ENCODE measurements around the gene REXO5. TPM values are rescaled to one million over a fixed set of nuclear protein-coding genes. Genes with fewer than 3 reads are reported as not detected.
"Not testable (repeated sequence)": the region's sequence is repeated elsewhere in the genome, so short reads cannot be mapped to it uniquely, and the experiment has no call there.

REXO5 gene
- total RNA-seq, 2 donors from 2014 or later = 16.5 to 23.8 TPM

DNA sequence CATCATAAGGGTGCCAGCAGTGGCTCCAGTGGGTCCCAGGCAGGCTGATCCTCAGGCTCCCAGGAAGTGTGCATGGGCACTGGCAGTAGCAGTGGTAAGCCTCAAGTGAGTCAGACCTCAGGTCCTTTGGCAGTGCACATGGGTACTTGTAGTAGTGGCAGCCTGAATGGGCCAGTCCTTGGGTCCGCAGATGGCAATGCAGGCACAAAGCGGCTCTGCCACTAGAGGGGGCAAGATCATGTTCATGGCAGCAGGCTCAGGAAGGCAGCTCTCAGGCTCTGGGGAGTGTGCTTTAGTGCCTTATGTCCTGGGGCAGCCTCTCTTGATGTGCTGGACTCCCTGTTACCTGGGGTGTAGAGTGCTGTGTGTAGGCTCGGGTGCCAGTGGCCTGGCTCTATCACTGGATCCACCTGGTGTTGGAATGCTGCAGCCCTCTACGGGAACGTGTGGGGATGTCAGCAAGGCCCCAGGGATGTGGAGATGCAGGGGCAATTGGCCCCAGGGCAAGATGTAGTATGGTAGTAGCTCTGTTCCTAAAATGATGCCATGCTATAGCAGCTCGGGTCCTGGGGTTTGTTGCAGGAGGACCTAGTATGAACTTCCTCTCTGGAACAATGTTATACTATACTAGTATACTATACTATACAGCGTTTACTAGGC lies 31.5 kb upstream of the REXO5 start:
- H3K9me3 Mint-ChIP-seq = no peaks in the 10 kb centered on the region
- H3K27ac Mint-ChIP-seq = no peak overlapping the region
- ATAC-seq (replicated peaks in 1 of 2) (peak; percentile 77 to 81), DNase-seq (peak; percentile 63 to 67)
- no peaks in the 10 kb centered on the region for H3K4me1 Mint-ChIP-seq (ENCODE audit: low read depth)
- H3K36me3 Mint-ChIP-seq (ENCODE audit: insufficient read depth in 2 of 2) = no peaks in the 10 kb centered on the region
- no peaks in the 10 kb centered on the region for H3K27me3 Mint-ChIP-seq (ENCODE audit: low read depth)
- H3K4me3 Mint-ChIP-seq = no peak overlapping the region

DNA sequence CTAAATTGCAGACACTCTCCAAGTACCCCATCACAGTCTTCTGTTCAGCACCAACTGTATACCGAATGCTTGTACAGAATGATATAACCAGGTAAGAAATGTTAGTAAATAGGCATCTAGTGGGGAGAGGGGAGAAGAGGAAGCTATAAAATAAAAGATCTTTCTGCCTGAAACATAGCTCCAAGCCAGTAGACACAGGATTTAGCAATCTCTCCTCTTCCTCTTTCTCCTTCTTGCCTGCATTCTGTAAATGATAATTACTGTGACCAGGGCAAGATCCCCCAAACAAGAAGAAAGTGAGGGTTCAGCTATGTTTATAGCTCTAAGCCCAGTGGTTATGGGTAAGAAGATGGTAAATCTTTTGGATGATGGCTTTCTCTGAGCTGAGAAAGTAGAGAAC lies 24.6 kb upstream of the REXO5 start:
- Mint-ChIP-seq H3K9me3 (no peaks in the 10 kb centered on the region), H3K27ac (no peak overlapping the region), H3K4me3 (no peak overlapping the region), H3K27me3 (ENCODE audit: low read depth) (no peaks in the 10 kb centered on the region), H3K4me1 (ENCODE audit: low read depth) (no peaks in the 10 kb centered on the region), H3K36me3 (ENCODE audit: insufficient read depth in 2 of 2) (peaks cover 0 to 1% of the 10 kb centered on the region in 2 donors)
- ATAC-seq (replicated peaks in 1 of 2) (no peak), DNase-seq (no peak)

DNA sequence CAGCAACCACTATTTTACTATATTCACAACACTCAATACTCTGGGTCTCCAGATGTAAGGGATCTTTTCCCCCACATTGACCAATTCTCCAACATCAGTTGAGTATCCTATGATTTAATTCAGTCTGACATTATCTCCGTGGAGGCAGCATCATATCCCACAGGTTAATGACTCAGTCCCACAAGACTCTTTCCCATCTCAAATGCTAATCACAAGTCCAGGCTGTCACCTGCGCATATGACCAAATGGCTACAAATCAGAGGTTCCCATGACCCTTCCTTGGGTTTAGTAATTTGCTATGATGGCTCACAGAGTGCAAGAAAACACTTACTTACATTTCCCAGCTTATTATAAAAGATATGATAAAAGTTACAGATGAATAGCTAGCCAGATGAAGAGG lies 23.9 kb upstream of the REXO5 start:
- H3K4me3 Mint-ChIP-seq = no peak overlapping the region
- H3K27ac Mint-ChIP-seq = no peak overlapping the region
- no peak for ATAC-seq (replicated peaks in 1 of 2)
- H3K4me1 Mint-ChIP-seq (ENCODE audit: low read depth) = no peaks in the 10 kb centered on the region
- H3K27me3 Mint-ChIP-seq (ENCODE audit: low read depth) = no peaks in the 10 kb centered on the region
- no peak for DNase-seq
- H3K36me3 Mint-ChIP-seq (ENCODE audit: insufficient read depth in 2 of 2) = peaks cover 0 to 1% of the 10 kb centered on the region in 2 donors
- no peaks in the 10 kb centered on the region for H3K9me3 Mint-ChIP-seq

DNA sequence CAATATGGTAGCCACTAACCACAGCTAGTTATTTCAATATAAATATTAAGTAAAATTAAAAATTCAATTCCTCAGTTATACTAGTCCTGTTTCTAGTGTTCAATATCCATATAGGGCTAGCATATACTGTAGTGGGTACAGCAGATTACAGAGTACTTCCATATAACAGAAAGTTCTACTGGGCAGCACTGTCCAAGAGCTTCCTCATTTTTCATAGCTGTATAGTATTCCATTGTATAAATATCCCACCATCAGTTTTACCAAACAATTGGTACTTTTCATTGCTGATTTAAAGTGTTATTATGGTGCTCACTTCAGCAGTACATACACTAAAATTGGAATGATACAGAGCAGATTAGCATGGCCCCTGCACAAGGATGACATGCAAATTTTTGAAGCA lies 22.1 kb upstream of the REXO5 start:
- no peaks in the 10 kb centered on the region for H3K9me3 Mint-ChIP-seq
- peaks cover 0 to 1% of the 10 kb centered on the region in 2 donors for H3K36me3 Mint-ChIP-seq (ENCODE audit: insufficient read depth in 2 of 2)
- no peak overlapping the region for H3K27ac Mint-ChIP-seq
- no peak for ATAC-seq (replicated peaks in 1 of 2)
- DNase-seq = no peak
- no peaks in the 10 kb centered on the region for H3K27me3 Mint-ChIP-seq (ENCODE audit: low read depth)
- H3K4me1 Mint-ChIP-seq (ENCODE audit: low read depth) = no peaks in the 10 kb centered on the region
- H3K4me3 Mint-ChIP-seq = no peak overlapping the region

DNA sequence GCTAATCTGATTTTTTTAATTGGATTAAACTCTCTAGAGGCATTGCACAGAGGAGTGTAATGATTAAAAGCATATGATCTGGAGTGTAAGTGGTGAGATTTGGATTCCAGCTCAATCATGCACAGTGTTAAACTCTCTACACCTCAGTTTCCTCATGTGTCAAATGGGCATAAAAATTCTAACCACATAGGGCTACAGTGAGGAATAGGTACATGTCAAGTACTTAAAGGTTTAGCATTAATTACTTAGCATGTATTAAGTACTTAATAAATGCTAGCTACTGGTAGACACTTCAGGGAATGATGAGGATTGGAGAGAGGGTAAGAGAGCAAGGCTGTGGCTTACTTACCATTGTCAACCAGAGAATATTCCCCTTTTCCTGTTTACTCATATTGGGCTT lies 17.2 kb upstream of the REXO5 start:
- Mint-ChIP-seq H3K4me1 (ENCODE audit: low read depth) (no peaks in the 10 kb centered on the region), H3K27ac (no peak overlapping the region), H3K4me3 (no peak overlapping the region), H3K27me3 (ENCODE audit: low read depth) (no peaks in the 10 kb centered on the region), H3K9me3 (no peaks in the 10 kb centered on the region), H3K36me3 (ENCODE audit: insufficient read depth in 2 of 2) (no peaks in the 10 kb centered on the region)
- no peak for DNase-seq
- ATAC-seq (replicated peaks in 1 of 2) = no peak

DNA sequence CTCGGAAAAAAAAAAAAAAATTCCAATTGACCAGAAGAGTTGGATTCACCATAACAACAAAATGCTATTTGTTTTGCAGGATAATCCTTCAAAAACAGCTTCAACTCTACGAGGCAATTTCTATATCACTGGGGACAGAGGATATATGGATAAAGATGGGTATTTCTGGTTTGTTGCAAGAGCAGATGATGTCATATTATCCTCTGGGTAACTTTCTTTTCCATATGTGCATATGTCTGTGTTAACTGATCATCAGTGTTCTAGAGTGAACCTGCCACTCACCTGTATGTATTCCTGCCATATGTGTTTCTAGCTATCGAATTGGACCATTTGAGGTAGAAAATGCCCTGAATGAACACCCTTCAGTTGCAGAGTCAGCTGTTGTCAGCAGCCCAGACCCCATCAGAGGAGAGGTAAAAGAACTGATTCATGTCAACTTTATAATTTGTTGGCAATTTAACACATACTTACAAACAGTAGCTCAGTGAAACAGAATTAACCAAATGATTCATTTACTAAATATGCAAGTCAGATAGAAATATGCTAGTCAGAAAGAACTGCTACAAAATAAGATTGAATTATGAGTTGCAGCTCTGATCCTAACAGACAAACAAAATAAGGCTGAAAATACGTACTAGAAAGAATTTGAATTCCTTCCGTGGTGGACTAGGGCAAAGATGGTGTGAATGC lies 14.3 kb upstream of the REXO5 start:
- DNase-seq = no peak
- no peaks in the 10 kb centered on the region for H3K4me1 Mint-ChIP-seq (ENCODE audit: low read depth)
- H3K27me3 Mint-ChIP-seq (ENCODE audit: low read depth) = no peaks in the 10 kb centered on the region
- H3K9me3 Mint-ChIP-seq = no peaks in the 10 kb centered on the region
- ATAC-seq (replicated peaks in 1 of 2) = no peak
- no peaks in the 10 kb centered on the region for H3K36me3 Mint-ChIP-seq (ENCODE audit: insufficient read depth in 2 of 2)
- no peak overlapping the region for H3K27ac Mint-ChIP-seq
- H3K4me3 Mint-ChIP-seq = no peak overlapping the region

DNA sequence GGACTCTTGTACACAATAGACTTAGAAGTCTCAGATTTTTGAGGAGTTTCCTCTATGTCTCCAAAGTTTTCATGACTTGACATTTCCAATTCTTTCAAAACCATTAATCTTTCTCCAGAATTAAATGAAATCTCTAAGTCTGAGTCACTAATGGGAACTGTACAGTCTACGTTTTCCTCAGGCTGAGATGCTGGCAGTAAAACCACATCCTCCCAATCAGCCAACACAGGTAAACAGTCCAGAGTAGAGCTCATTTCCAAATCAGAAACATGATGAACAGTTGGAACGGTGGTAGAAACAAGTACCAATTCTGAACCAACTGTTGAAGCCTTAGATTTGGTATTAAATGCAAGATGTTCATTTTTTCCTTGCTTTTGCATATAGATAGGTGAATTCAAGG lies 8.0 kb upstream of the REXO5 start:
- no peak for DNase-seq
- Mint-ChIP-seq H3K4me1 (ENCODE audit: low read depth) (peaks cover 8% of the 10 kb centered on the region), H3K27ac (no peak overlapping the region), H3K27me3 (ENCODE audit: low read depth) (no peaks in the 10 kb centered on the region), H3K9me3 (no peaks in the 10 kb centered on the region), H3K36me3 (ENCODE audit: insufficient read depth in 2 of 2) (peaks cover 4 to 8% of the 10 kb centered on the region in 2 donors), H3K4me3 (no peak overlapping the region)
- ATAC-seq (replicated peaks in 1 of 2) = no peak

DNA sequence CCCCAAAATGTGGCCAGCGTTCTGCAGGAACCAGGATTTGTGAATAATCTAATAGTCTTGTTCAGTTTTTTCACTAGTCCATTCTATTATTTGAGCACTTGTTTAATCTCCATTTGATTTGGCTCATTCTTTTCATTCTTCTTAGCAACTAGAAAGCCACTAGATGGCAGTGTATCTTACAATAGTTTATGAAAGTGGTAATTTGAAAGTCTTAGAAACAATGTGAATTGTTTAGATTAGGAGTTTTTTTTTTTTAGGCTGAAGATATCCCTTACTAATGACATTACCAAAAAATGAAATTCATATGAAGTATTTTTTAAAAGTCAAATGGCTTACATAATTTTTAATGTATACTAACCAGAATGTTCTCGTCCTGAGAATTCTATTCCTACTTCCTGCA lies 6.7 kb upstream of the REXO5 start:
- Mint-ChIP-seq H3K4me1 (ENCODE audit: low read depth) (peaks cover 8% of the 10 kb centered on the region), H3K27me3 (ENCODE audit: low read depth) (no peaks in the 10 kb centered on the region), H3K27ac (no peak overlapping the region), H3K36me3 (ENCODE audit: insufficient read depth in 2 of 2) (peaks cover 4 to 8% of the 10 kb centered on the region in 2 donors), H3K4me3 (no peak overlapping the region), H3K9me3 (no peaks in the 10 kb centered on the region)
- no peak for DNase-seq
- ATAC-seq (replicated peaks in 1 of 2) = no peak

DNA sequence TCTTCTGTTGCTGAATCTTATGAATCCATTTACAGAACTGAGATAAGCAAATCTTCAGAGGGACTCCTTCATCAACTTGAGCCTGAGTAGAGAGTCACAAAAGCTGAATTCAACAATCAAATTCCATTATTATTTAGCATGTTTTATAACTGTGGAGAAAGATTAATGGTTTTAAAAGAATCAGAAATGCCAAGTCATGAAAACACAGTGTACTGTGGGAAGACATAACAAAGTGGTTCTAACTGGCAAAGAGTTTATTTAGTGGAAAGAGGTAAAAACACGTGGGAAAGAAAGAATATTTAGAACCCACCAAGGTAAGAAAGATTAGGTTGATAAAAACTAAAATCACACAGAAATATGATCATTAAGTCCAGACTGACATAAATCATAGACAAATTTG lies 5.0 kb upstream of the REXO5 start:
- Mint-ChIP-seq H3K36me3 (ENCODE audit: insufficient read depth in 2 of 2) (peaks cover 4 to 8% of the 10 kb centered on the region in 2 donors), H3K4me3 (no peak overlapping the region), H3K9me3 (no peaks in the 10 kb centered on the region), H3K4me1 (ENCODE audit: low read depth) (peaks cover 14% of the 10 kb centered on the region), H3K27ac (no peak overlapping the region), H3K27me3 (ENCODE audit: low read depth) (no peaks in the 10 kb centered on the region)
- ATAC-seq (replicated peaks in 1 of 2) (no peak), DNase-seq (no peak)

DNA sequence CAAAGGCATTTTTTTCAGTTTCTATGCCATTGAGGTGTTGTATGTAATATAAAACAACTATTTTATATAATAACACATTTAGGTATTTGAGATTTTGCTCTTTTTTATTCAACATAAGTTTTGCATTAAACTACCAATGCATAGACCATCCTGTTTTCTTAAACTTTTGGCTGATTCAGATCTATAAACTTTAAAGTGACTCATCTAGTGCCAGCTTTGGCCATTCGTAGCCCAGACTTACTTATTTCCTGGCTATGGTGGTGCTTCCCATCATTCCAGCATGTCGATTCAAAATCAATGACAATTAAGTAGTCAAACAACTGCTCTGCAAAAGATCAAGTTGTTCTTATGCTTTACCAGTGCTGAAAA lies 3.2 kb upstream of the REXO5 start:
- ATAC-seq (replicated peaks in 1 of 2) (no peak), DNase-seq (no peak)
- Mint-ChIP-seq H3K27me3 (ENCODE audit: low read depth) (no peaks in the 10 kb centered on the region), H3K27ac (no peak overlapping the region), H3K4me1 (ENCODE audit: low read depth) (peaks cover 27% of the 10 kb centered on the region), H3K9me3 (no peaks in the 10 kb centered on the region), H3K36me3 (ENCODE audit: insufficient read depth in 2 of 2) (peaks cover 3 to 13% of the 10 kb centered on the region in 2 donors), H3K4me3 (no peak overlapping the region)

DNA sequence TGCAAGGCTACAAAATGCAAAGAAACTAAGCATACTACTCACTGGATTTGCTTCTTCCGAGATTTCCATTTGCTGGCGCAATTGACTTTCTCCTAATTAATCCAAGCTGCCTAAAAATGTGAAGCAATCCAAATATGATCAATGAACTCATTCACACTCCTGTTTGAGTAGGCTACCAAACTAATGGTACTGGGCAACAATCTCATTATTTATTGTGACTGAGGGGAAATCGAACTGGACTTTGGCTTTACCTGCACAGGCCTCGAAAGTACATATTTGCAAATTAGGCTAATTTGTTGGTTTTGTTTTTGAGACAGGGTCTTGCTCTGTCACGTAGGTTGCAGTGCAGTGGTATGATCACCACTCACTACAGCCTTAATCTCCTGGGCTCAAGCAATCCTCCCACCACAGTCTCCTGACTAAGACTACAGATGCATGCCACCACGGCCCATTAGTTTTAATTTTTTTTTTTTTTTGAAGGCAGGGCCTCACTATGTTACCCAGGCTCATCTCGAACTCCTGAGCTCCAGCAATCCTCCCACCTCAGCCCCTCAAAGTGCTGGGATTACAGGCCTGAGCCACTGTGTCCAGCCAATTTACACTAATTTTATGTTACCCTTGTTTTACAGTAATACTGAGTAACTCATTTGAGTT lies 2.6 kb upstream of the REXO5 start:
- DNase-seq (no peak), ATAC-seq (replicated peaks in 1 of 2) (no peak)
- no peaks in the 10 kb centered on the region for H3K27me3 Mint-ChIP-seq (ENCODE audit: low read depth)
- peaks cover 26% of the 10 kb centered on the region for H3K4me1 Mint-ChIP-seq (ENCODE audit: low read depth)
- no peaks in the 10 kb centered on the region for H3K9me3 Mint-ChIP-seq
- no peak overlapping the region for H3K27ac Mint-ChIP-seq
- no peak overlapping the region for H3K4me3 Mint-ChIP-seq
- H3K36me3 Mint-ChIP-seq (ENCODE audit: insufficient read depth in 2 of 2) = peaks cover 3 to 13% of the 10 kb centered on the region in 2 donors

DNA sequence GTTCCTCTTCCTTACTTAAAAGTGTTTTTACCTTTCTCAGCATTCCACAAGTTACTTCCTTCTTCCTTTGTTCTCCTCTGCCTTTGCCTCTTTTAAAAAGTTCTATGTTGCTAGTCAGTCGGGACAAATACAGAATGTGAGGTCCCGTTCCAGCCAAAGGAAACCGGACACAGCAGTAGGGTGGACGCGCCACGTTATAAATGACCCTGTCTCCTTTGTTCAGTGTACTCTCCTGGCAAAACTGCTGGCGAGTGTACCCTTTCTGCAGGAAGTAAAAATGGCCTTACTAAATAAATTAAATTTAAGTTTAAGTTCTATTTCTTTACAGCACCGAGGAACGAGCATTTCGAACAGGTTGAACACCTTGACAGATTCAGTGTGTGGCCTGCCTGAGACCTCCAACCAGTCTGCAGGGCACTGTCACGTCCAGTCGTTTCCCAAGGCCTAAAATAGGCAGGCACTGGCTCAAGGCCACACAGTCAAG lies 601 bp upstream of the REXO5 start:
- peaks cover 21% of the 10 kb centered on the region for H3K4me1 Mint-ChIP-seq (ENCODE audit: low read depth)

DNA sequence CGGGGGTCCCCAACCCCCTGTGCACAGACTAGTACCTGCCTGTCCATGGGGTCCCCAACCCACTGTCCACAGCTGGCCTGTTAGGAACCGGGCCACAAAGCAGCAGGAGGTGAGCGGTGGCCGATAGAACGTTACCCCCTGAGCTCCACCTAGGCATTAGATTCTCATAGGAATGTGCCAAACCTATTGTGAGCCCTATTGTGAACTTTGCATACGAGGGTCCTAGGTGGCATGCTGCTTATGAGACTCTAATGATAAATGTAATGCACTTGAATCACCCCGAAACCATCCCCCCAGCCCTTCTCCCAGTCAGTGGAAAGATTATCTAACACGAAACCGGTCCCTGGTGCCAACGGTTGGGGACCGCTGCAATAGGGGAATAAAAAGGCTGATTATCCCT lies 1.5 kb downstream of the REXO5 start:
- peak overlapping the region; percentile 79 for H3K27ac Mint-ChIP-seq
- no peaks in the 10 kb centered on the region for H3K9me3 Mint-ChIP-seq
- H3K4me1 Mint-ChIP-seq (ENCODE audit: low read depth) = peaks cover 21% of the 10 kb centered on the region
- H3K36me3 Mint-ChIP-seq (ENCODE audit: insufficient read depth in 2 of 2) = peaks cover 1 to 8% of the 10 kb centered on the region in 2 donors
- no peak for DNase-seq
- no peaks in the 10 kb centered on the region for H3K27me3 Mint-ChIP-seq (ENCODE audit: low read depth)
- ATAC-seq (replicated peaks in 1 of 2) = no peak
- H3K4me3 Mint-ChIP-seq = peak overlapping the region; percentile 98 to 99

More for the DNA sequence above, 601 bp upstream of the REXO5 start:
- not testable (repeated sequence) for DNase-seq; H3K9me3 Mint-ChIP-seq; ATAC-seq (replicated peaks in 1 of 2); H3K36me3 Mint-ChIP-seq (ENCODE audit: insufficient read depth in 2 of 2); H3K27me3 Mint-ChIP-seq (ENCODE audit: low read depth)
- peak overlapping the region; percentile 63 for H3K27ac Mint-ChIP-seq
- peak overlapping the region; percentile 98 to 99 for H3K4me3 Mint-ChIP-seq

Data from activated T-cell treated with anti-CD3 and anti-CD28 coated beads, Interleukin-2, amount 50 U/mL, for 72 hours (primary cell).